ENCODE measurements around the gene C1QL3.

C1QL3 gene

DNA sequence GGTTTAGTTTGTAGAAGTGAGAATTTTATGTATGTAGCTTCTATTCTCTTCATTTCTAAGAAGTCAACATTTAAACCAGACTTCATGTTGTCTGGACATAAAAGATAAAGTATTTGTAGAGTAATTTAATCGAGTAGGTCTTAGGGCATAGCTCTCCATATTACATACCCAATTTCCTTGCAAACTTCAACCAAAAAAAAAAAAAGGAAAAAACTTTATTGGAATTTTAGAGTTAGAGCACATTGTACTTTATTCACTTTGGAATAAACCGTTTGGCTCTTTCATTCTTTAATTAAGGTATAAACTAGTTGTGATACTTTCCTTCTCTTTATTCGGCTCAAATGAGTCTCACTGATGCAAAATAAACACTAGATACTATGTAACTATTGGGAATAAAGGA lies 48.9 kb downstream of the C1QL3 start:
- DNase-seq (ENCODE audit: extremely low read depth, low read depth), result no peak
- TF ChIP-seq CTCF (IDR thresholded peaks at IDR 0.05; ENCODE audit: low read depth, low read length), result no peak

DNA sequence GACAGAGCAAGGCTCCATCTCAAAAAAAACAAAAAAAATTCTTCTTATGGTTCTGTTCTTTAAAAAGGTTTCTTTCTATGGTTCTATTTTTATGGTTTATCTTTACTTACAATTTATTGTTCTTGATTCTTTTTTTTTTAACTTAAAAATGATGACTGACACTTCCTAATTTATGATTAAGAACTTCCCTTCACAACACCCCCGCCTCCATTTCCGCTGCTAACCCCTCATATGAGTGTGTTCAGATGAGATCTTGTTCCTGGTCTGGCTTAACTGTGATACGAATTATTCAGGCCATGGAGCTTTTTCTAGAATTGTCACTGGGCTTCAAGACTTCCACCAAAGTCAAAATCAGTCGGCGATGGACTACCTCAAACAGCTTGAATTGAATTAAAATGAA lies 50.9 kb downstream of the C1QL3 start:
- TF ChIP-seq CTCF (IDR thresholded peaks at IDR 0.05; ENCODE audit: low read depth, low read length), result no peak
- no peak for DNase-seq (ENCODE audit: extremely low read depth, low read depth)

DNA sequence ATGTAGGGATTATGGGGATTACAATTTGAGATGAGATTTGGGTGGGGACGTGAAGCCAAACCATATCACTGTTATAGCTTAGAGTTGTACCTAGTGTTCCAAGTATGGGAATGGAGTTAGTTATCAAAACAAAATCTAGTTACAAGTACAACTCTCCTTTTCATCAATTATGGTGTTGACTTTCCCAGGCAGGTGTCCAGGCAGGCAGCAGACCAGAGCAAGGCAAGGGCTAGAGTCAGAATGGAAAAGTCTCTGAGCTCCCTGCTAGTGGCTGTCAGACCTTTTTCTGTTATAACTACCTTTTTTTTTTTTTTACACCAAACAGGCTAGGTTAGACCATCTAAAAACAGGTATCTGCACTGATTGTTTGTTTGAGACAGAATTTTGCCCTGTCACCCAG lies 55.7 kb downstream of the C1QL3 start:
- no peak for DNase-seq (ENCODE audit: extremely low read depth, low read depth)
- no peak for TF ChIP-seq CTCF (IDR thresholded peaks at IDR 0.05; ENCODE audit: low read depth, low read length)

Data from AG09319 (cell line).